Keratinocyte (primary cell): Measurements from ENCODE around the gene SCYGR4.

Experiments
- EZH2 ChIP-seq: IDR thresholded peaks from one replicate; pipeline ENCODE4 v1.6.1; 2012; ENCODE audit warnings: inconsistent platforms, mild to moderate bottlenecking, low read length, moderate library complexity
- TF ChIP-seq, protein P1 (sequence below), 3 experiments: IDR thresholded peaks in 1 of 3; conservative IDR thresholded peaks in 1 of 3; optimal IDR thresholded peaks in 1 of 3; 2 replicates in 2 of 3; 3 replicates in 1 of 3; pipeline versions ENCODE3 to v1.5.1; 2011; ENCODE audit warnings: low read length in 3 of 3, mild to moderate bottlenecking in 3 of 3, moderate library complexity in 2 of 3, control low read depth in 1 of 3, inconsistent platforms in 1 of 3; ENCODE audit not compliant: insufficient read depth in 2 of 3; ENCODE audit errors: extremely low read depth in 1 of 3

- TF ChIP-seq, protein P1, sequence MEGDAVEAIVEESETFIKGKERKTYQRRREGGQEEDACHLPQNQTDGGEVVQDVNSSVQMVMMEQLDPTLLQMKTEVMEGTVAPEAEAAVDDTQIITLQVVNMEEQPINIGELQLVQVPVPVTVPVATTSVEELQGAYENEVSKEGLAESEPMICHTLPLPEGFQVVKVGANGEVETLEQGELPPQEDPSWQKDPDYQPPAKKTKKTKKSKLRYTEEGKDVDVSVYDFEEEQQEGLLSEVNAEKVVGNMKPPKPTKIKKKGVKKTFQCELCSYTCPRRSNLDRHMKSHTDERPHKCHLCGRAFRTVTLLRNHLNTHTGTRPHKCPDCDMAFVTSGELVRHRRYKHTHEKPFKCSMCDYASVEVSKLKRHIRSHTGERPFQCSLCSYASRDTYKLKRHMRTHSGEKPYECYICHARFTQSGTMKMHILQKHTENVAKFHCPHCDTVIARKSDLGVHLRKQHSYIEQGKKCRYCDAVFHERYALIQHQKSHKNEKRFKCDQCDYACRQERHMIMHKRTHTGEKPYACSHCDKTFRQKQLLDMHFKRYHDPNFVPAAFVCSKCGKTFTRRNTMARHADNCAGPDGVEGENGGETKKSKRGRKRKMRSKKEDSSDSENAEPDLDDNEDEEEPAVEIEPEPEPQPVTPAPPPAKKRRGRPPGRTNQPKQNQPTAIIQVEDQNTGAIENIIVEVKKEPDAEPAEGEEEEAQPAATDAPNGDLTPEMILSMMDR (optimal IDR thresholded peaks at IDR 0.05 in 1 of 3, IDR thresholded peaks at IDR 0.05 in 1 of 3, conservative IDR thresholded peaks at IDR 0.05 in 1 of 3; ENCODE audit: extremely low read depth in 1 of 3, insufficient read depth in 2 of 3, low read length in 3 of 3) = no peak
- TF ChIP-seq EZH2 = no peak
Measured at GRCh38 chr2:227614246-227614645, 3.1 kb upstream of the SCYGR4 start.
